MM.1S (cell line): Measurements from ENCODE around the gene PLSCR3.

Experiments used
- DNase-seq: peaks from one replicate; pipeline ENCODE4 v3.0.0-alpha.2; 2015
- H2AFZ ChIP-seq: fragments of 300-600 bp; sonication (generic); 2 replicates; pipeline ENCODE4 v1.6.0; 2016; ENCODE audit warnings: antibody characterized with exemption, low read length
- H3F3A ChIP-seq: fragments of 300-600 bp; sonication (generic); 2 replicates; pipeline ENCODE4 v1.6.1; 2016; ENCODE audit warnings: mild to moderate bottlenecking, antibody characterized with exemption, low read length, moderate library complexity, mixed read lengths; ENCODE audit not compliant: insufficient read depth
- H3K27ac ChIP-seq: fragments of 300-600 bp; sonication (generic); 2 replicates; pipeline ENCODE4 v1.5.1; 2016; ENCODE audit warnings: mild to moderate bottlenecking, low read length
- H3K27me3 ChIP-seq: fragments of 300-600 bp; sonication (generic); replicated peaks from 2 replicates; pipeline ENCODE4 v1.6.0; 2016; ENCODE audit warnings: low read length; ENCODE audit not compliant: insufficient read depth
- H3K36me3 ChIP-seq: fragments of 300-600 bp; sonication (generic); replicated peaks from 2 replicates; pipeline ENCODE4 v1.6.1; 2016; ENCODE audit warnings: mild to moderate bottlenecking, low read length, mixed read lengths; ENCODE audit not compliant: insufficient read depth
- H3K4me1 ChIP-seq: fragments of 300-600 bp; sonication (generic); 2 replicates; pipeline ENCODE4 v1.6.1; 2016; ENCODE audit warnings: low read length, mixed read lengths
- H3K4me2 ChIP-seq: fragments of 300-600 bp; sonication (generic); 2 replicates; pipeline ENCODE4 v1.6.0; 2016; ENCODE audit warnings: low read depth, low read length
- H3K4me3 ChIP-seq: fragments of 300-600 bp; sonication (generic); 2 replicates; pipeline ENCODE4 v1.5.1; 2016; ENCODE audit warnings: low read length, mixed read lengths
- H3K79me2 ChIP-seq: fragments of 300-600 bp; sonication (generic); 2 replicates; pipeline ENCODE4 v1.6.1; 2016; ENCODE audit warnings: mixed run types, low read length, mixed read lengths
- H3K9ac ChIP-seq: fragments of 300-600 bp; sonication (generic); 2 replicates; pipeline ENCODE4 v1.6.1; 2016; ENCODE audit warnings: low read length, mixed read lengths
- H3K9me2 ChIP-seq: fragments of 300-600 bp; sonication (generic); replicated peaks from 2 replicates; pipeline ENCODE4 v1.6.1; 2016; ENCODE audit warnings: mild to moderate bottlenecking, low read length, mixed read lengths; ENCODE audit not compliant: insufficient read depth
- H3K9me3 ChIP-seq: fragments of 300-600 bp; sonication (generic); replicated peaks from 2 replicates; pipeline ENCODE4 v1.6.1; 2016; ENCODE audit warnings: mild to moderate bottlenecking, low read length, mixed read lengths; ENCODE audit not compliant: insufficient read depth
- H4K20me1 ChIP-seq: fragments of 300-600 bp; sonication (generic); 2 replicates; pipeline ENCODE4 v1.6.1; 2016; ENCODE audit warnings: mild to moderate bottlenecking, low read length, moderate library complexity, mixed read lengths; ENCODE audit not compliant: insufficient read depth
- EZH2 ChIP-seq: fragments of 300-600 bp; sonication (generic); optimal IDR thresholded peaks from 2 replicates; pipeline ENCODE3; 2017; ENCODE audit warnings: low read depth, mild to moderate bottlenecking, antibody characterized with exemption, low read length, mixed read lengths
- EZH2phosphoT487 ChIP-seq: fragments of 300-600 bp; sonication (generic); IDR thresholded peaks from 2 replicates; pipeline ENCODE4 v1.6.1; 2018; ENCODE audit warnings: antibody characterized with exemption, low read length
- TF ChIP-seq, protein P1 (sequence below): fragments of 300-600 bp; sonication (generic); IDR thresholded peaks from 2 replicates; pipeline ENCODE4 v1.5.1; 2016; ENCODE audit warnings: antibody characterized with exemption, low read length, mixed read lengths

PLSCR3 gene

GRCh38 chr17:7437369-7437863, 43.1 kb upstream of the PLSCR3 start:
- no peak overlapping the region for H2AFZ ChIP-seq
- no peaks in the 10 kb centered on the region for H3K9me2 ChIP-seq
- peak overlapping the region; percentile 72; the same call in 1 of the 2 replicates for H3K4me2 ChIP-seq
- no peak overlapping the region; the same call in 1 of the 2 replicates for H3K4me3 ChIP-seq
- DNase-seq, result no peak
- H3K9me3 ChIP-seq, result no peaks in the 10 kb centered on the region
- H3K27me3 ChIP-seq, result peaks cover 45% of the 10 kb centered on the region
- H3K9ac ChIP-seq, result no peak overlapping the region
- no peak overlapping the region for H3K27ac ChIP-seq
- H4K20me1 ChIP-seq, result no peaks in the 10 kb centered on the region
- no peaks in the 10 kb centered on the region for H3K36me3 ChIP-seq
- peaks cover 10% of the 10 kb centered on the region for H3K4me1 ChIP-seq
- H3K79me2 ChIP-seq, result no peaks in the 10 kb centered on the region
- H3F3A ChIP-seq, result peaks cover 14% of the 10 kb centered on the region
- no peak for TF ChIP-seq EZH2
- TF ChIP-seq, protein P1, sequence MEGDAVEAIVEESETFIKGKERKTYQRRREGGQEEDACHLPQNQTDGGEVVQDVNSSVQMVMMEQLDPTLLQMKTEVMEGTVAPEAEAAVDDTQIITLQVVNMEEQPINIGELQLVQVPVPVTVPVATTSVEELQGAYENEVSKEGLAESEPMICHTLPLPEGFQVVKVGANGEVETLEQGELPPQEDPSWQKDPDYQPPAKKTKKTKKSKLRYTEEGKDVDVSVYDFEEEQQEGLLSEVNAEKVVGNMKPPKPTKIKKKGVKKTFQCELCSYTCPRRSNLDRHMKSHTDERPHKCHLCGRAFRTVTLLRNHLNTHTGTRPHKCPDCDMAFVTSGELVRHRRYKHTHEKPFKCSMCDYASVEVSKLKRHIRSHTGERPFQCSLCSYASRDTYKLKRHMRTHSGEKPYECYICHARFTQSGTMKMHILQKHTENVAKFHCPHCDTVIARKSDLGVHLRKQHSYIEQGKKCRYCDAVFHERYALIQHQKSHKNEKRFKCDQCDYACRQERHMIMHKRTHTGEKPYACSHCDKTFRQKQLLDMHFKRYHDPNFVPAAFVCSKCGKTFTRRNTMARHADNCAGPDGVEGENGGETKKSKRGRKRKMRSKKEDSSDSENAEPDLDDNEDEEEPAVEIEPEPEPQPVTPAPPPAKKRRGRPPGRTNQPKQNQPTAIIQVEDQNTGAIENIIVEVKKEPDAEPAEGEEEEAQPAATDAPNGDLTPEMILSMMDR, result no peak
- no peak for TF ChIP-seq EZH2phosphoT487

DNA sequence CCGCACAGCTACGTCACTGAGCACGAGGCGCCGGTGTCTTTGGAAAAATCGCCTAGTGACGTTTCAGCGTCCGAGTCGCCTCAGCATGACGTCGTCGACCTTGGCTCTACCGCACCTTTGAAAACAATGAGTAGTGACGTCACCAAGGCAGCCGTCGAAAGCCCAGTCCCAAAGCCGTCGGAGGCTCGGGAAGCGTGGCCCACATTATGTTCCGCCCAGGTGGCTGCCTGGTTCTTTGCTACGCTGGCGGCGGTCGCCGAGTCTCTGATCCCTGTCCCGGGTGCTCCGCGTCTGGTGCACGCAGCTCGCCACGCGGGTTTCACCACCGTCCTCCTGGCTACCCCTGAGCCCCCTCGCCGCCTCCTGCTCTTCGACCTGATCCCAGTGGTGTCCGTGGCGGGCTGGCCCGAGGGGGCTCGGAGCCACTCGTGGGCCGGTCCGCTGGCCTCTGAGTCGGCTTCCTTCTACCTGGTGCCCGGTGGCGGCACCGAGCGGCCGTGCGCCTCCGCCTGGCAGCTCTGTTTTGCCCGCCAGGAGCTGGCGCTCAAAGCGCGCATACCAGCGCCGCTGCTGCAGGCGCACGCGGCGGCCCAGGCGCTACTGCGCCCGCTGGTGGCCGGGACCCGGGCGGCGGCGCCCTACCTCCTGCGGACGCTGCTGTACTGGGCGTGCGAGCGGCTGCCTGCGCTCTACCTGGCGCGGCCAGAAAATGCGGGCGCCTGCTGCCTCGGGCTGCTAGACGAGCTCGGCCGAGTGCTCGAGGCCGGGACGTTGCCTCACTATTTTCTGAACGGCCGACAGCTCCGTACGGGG, 42.4 kb upstream of the PLSCR3 start:
- H3K9me3 ChIP-seq, result no peaks in the 10 kb centered on the region
- no peaks in the 10 kb centered on the region for H3K36me3 ChIP-seq
- H4K20me1 ChIP-seq, result no peaks in the 10 kb centered on the region
- no peaks in the 10 kb centered on the region for H3K9me2 ChIP-seq
- peaks cover 10% of the 10 kb centered on the region for H3K4me1 ChIP-seq
- TF ChIP-seq, protein P1, result peak; percentile 84
- TF ChIP-seq EZH2phosphoT487, result no peak
- peak overlapping the region; percentile 73 for H3K4me3 ChIP-seq
- peak overlapping the region; percentile 43; the same call in 1 of the 2 replicates for H3K9ac ChIP-seq
- peak; percentile 89 for DNase-seq
- H3K4me2 ChIP-seq, result peak overlapping the region; percentile 72
- H3F3A ChIP-seq, result peaks cover 14% of the 10 kb centered on the region
- peak overlapping the region; percentile 52; the same call in 1 of the 2 replicates for H3K27ac ChIP-seq
- H2AFZ ChIP-seq, result peak overlapping the region; percentile 92
- peaks cover 39% of the 10 kb centered on the region for H3K27me3 ChIP-seq
- no peaks in the 10 kb centered on the region for H3K79me2 ChIP-seq

- TF ChIP-seq, protein P1, result peak; percentile 34
- no peak for TF ChIP-seq EZH2
- H3K27ac ChIP-seq, result peak overlapping the region; percentile 52
- H3K79me2 ChIP-seq, result no peaks in the 10 kb centered on the region
- H3K4me2 ChIP-seq, result peak overlapping the region; percentile 72
- H3K4me3 ChIP-seq, result peak overlapping the region; percentile 73
- H3K9me2 ChIP-seq, result no peaks in the 10 kb centered on the region
- peak; percentile 52 for DNase-seq
- no peaks in the 10 kb centered on the region for H4K20me1 ChIP-seq
- peak overlapping the region; percentile 92 for H2AFZ ChIP-seq
- peaks cover 14% of the 10 kb centered on the region for H3F3A ChIP-seq
- peaks cover 33% of the 10 kb centered on the region for H3K27me3 ChIP-seq
- peak overlapping the region; percentile 43; the same call in 1 of the 2 replicates for H3K9ac ChIP-seq
- H3K36me3 ChIP-seq, result no peaks in the 10 kb centered on the region
- peaks cover 10% of the 10 kb centered on the region for H3K4me1 ChIP-seq
- no peaks in the 10 kb centered on the region for H3K9me3 ChIP-seq
Measured at GRCh38 chr17:7435676-7436555, 41.6 kb upstream of the PLSCR3 start.
